ENCODE measurements around the gene ACTN1. TPM values are rescaled to one million over a fixed set of nuclear protein-coding genes. Genes with fewer than 3 reads are reported as not detected.

ACTN1 gene
- total RNA-seq, 2 donors from 2014 or later = 170 to 316 TPM

GRCh38 chr14:68944162-68944561 lies 34.9 kb downstream of the ACTN1 start:
- TF ChIP-seq, protein P1, sequence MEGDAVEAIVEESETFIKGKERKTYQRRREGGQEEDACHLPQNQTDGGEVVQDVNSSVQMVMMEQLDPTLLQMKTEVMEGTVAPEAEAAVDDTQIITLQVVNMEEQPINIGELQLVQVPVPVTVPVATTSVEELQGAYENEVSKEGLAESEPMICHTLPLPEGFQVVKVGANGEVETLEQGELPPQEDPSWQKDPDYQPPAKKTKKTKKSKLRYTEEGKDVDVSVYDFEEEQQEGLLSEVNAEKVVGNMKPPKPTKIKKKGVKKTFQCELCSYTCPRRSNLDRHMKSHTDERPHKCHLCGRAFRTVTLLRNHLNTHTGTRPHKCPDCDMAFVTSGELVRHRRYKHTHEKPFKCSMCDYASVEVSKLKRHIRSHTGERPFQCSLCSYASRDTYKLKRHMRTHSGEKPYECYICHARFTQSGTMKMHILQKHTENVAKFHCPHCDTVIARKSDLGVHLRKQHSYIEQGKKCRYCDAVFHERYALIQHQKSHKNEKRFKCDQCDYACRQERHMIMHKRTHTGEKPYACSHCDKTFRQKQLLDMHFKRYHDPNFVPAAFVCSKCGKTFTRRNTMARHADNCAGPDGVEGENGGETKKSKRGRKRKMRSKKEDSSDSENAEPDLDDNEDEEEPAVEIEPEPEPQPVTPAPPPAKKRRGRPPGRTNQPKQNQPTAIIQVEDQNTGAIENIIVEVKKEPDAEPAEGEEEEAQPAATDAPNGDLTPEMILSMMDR (IDR thresholded peaks at IDR 0.05) = no peak
- no peak overlapping the region for H3K4me3 ChIP-seq
- H3K9me3 ChIP-seq = no peaks in the 10 kb centered on the region
- no peaks in the 10 kb centered on the region for H3K27me3 ChIP-seq
- H3K36me3 ChIP-seq = no peaks in the 10 kb centered on the region
- peak overlapping the region; percentile 72 to 91 for H3K27ac ChIP-seq
- DNase-seq (ENCODE audit: low spot score) = no peak
- peaks cover 0 to 100% of the 10 kb centered on the region in 2 donors for H3K4me1 ChIP-seq

DNA sequence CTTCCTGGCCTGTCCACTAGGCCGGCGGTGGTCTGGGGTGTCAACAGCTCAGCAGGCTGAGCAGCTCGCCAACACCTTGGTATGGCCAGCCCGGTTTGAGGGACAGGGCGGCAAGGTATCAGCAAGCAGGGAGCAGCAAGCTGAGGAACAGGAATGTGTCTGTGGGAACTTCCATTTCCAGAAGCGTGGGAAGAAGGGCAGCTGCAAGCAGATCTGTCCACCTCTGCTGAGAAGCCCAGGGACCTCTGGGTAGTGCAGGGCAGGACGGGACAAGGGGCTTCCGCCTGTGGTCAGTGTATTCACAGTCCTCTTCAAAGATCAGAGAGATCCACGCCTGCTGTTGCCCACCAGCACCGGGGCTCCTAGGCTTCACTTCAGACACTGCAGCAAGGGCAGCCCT lies 36.0 kb downstream of the ACTN1 start:
- Histone ChIP-seq H3K4me3 (no peak overlapping the region), H3K4me1 (peaks cover 0 to 100% of the 10 kb centered on the region in 2 donors), H3K9me3 (no peaks in the 10 kb centered on the region), H3K27me3 (no peaks in the 10 kb centered on the region), H3K27ac (peak overlapping the region; percentile 72 to 91), H3K36me3 (no peaks in the 10 kb centered on the region)
- DNase-seq (ENCODE audit: low spot score) = no peak
- TF ChIP-seq, protein P1 (IDR thresholded peaks at IDR 0.05) = no peak

DNA sequence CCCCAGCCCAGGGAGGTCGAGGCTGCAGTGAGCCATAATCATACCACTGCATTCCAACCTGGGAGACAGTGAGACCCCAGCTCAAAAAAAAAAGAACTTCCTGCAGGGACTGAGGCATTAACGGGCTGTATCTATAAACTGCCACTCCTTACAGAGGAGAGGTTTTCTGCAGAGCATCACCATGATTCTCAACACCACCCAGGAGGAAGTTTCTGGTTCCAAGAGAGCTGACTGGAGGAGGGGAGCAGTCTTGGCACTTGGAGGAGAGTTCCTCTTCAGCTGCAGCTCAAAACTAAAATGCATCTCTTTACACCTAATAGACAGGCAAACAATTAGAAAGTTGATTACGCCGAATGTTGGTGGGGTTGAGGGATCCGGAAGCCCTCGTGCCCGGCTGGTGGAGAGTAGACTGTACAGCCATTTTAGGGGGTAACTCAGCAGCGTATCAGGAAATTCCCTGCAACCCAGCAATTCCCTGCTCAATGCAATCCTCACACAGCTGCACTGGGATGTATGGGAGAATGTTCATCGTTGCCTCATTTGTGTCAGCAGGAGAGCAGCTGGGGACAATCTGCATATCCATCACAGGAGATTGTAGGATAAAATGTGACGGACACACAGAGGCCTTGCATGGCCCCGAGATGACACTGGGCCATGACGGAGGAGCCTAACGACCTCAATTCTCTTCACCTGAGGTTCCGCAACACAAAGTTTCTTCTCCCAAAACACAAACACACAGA lies 36.6 kb downstream of the ACTN1 start:
- DNase-seq (ENCODE audit: low spot score) = no peak
- Histone ChIP-seq H3K4me1 (peaks cover 0 to 100% of the 10 kb centered on the region in 2 donors), H3K4me3 (no peak overlapping the region), H3K9me3 (no peaks in the 10 kb centered on the region), H3K27ac (peak overlapping the region; percentile 86 to 91), H3K27me3 (no peaks in the 10 kb centered on the region), H3K36me3 (no peaks in the 10 kb centered on the region)
- TF ChIP-seq, protein P1 (IDR thresholded peaks at IDR 0.05) = no peak

DNA sequence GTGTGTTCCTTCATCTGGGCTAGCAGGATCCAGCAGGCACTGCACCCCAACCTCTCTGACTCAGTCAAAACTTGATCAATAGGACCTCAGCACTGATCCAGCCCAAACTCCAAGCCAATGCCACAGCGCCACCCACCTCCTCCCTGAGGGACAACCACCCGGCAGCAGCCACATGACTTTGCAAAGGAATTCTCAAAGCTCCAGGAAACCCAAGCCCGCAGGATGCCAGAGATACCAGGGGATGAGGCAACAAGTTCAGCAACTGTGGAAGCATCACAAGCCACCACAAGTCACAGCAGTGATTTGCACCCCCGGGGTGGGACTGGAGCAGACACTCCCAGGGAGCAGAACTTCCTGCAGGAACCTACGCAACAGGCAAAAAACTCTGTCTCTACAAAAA lies 37.3 kb downstream of the ACTN1 start:
- Histone ChIP-seq H3K4me3 (no peak overlapping the region), H3K4me1 (peaks cover 0 to 100% of the 10 kb centered on the region in 2 donors), H3K36me3 (no peaks in the 10 kb centered on the region), H3K27me3 (no peaks in the 10 kb centered on the region), H3K27ac (peak overlapping the region; percentile 86 to 91), H3K9me3 (no peaks in the 10 kb centered on the region)
- peak; percentile 84 for DNase-seq (ENCODE audit: low spot score)
- TF ChIP-seq, protein P1 (IDR thresholded peaks at IDR 0.05) = peak in 1 of 2 donors; percentile 66

- Histone ChIP-seq H3K9me3 (no peaks in the 10 kb centered on the region), H3K27ac (peak overlapping the region; percentile 86 to 91), H3K27me3 (no peaks in the 10 kb centered on the region), H3K36me3 (no peaks in the 10 kb centered on the region), H3K4me3 (no peak overlapping the region), H3K4me1 (peaks cover 0 to 100% of the 10 kb centered on the region in 2 donors)
- TF ChIP-seq, protein P1 (IDR thresholded peaks at IDR 0.05) = no peak
- no peak for DNase-seq (ENCODE audit: low spot score)
Observed at GRCh38 chr14:68940614-68941185, 38.4 kb downstream of the ACTN1 start.
